Fibroblast of mammary gland (primary cell): Measurements from ENCODE around the gene ASXL1.

Experiments
- DNase-seq: peaks from one replicate; pipeline ENCODE4 v3.0.0-alpha.2; 2010; ENCODE audit warnings: low read depth
- H3K4me3 ChIP-seq: 2 replicates; pipeline ENCODE4 v1.5.1; 2011; ENCODE audit warnings: low read depth, mild to moderate bottlenecking, low read length, moderate library complexity; ENCODE audit not compliant: control insufficient read depth
- CTCF ChIP-seq: conservative IDR thresholded peaks from 2 replicates; pipeline ENCODE4 v1.5.1; 2011; ENCODE audit warnings: low read depth, low read length, inconsistent platforms; ENCODE audit not compliant: control insufficient read depth, insufficient read depth

Gene ASXL1

GRCh38 chr20:32444474-32445220 is 86.5 kb downstream of the ASXL1 start:
- no peak overlapping the region for H3K4me3 ChIP-seq
- TF ChIP-seq CTCF, result no peak
- DNase-seq, result no peak

GRCh38 chr20:32445539-32446273 is 87.6 kb downstream of the ASXL1 start:
- no peak for TF ChIP-seq CTCF
- no peak overlapping the region for H3K4me3 ChIP-seq
- DNase-seq, result no peak

GRCh38 chr20:32446301-32447100 is 88.4 kb downstream of the ASXL1 start:
- no peak for TF ChIP-seq CTCF
- no peak overlapping the region for H3K4me3 ChIP-seq
- no peak for DNase-seq

GRCh38 chr20:32447136-32448027 is 89.3 kb downstream of the ASXL1 start:
- no peak for DNase-seq
- no peak overlapping the region for H3K4me3 ChIP-seq
- no peak for TF ChIP-seq CTCF

GRCh38 chr20:32448306-32449056 is 90.3 kb downstream of the ASXL1 start:
- DNase-seq, result no peak
- TF ChIP-seq CTCF, result no peak
- no peak overlapping the region for H3K4me3 ChIP-seq
